Uterus (tissue), 2 donors: ENCODE results near the gene PMEPA1.

ENCODE experiments used
- POLR2A ChIP-seq, 2 donors: fragments of 450-650 bp; IDR thresholded peaks; one replicate each; pipeline ENCODE4 v1.6.1; 2016; ENCODE audit warnings: antibody characterized with exemption in 2 of 2, mild to moderate bottlenecking in 1 of 2, moderate library complexity in 1 of 2
- TF ChIP-seq, protein P1 (sequence below), 4 experiments: fragments of 200-600 bp in 2 of 4; fragments of 450-650 bp in 2 of 4; sonication (generic) in 2 of 4; IDR thresholded peaks; one replicate each; pipeline ENCODE4 v1.5.1; 2016 to 2019; ENCODE audit warnings: antibody characterized with exemption in 4 of 4, mild to moderate bottlenecking in 2 of 4, moderate library complexity in 1 of 4

DNA sequence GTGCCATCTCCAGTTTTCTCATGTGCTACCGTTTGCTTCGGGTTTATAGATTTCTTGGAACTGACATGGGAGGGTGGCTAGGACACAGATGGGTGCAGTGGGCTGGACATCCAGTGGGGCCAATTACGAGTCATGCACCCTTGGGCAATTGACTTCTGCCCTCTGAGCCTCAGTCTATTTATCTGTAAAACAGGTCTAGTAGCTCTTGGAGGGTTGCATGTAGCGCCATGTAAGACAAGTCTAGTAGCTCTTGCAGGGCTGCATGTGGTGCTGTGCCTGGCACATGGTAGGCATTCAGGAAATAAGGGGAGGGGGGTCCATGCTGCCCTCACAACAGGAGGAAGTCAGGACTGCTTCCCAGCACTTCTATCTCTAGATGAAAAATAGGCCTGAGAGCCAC is 15.3 kb downstream of the PMEPA1 start:
- TF ChIP-seq, protein P1, sequence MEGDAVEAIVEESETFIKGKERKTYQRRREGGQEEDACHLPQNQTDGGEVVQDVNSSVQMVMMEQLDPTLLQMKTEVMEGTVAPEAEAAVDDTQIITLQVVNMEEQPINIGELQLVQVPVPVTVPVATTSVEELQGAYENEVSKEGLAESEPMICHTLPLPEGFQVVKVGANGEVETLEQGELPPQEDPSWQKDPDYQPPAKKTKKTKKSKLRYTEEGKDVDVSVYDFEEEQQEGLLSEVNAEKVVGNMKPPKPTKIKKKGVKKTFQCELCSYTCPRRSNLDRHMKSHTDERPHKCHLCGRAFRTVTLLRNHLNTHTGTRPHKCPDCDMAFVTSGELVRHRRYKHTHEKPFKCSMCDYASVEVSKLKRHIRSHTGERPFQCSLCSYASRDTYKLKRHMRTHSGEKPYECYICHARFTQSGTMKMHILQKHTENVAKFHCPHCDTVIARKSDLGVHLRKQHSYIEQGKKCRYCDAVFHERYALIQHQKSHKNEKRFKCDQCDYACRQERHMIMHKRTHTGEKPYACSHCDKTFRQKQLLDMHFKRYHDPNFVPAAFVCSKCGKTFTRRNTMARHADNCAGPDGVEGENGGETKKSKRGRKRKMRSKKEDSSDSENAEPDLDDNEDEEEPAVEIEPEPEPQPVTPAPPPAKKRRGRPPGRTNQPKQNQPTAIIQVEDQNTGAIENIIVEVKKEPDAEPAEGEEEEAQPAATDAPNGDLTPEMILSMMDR (IDR thresholded peaks at IDR 0.05) = no peak
- TF ChIP-seq POLR2A (IDR thresholded peaks at IDR 0.05) = no peak
